KBM-7 (cell line): ENCODE measurements around the gene MMP20.
A peak's percentile ranks its signal among the peaks of the same experiment; 100 is the strongest.

Experiments
- DNase-seq: peaks from one replicate; pipeline ENCODE4 v3.0.0-alpha.2; 2015
- in situ Hi-C: fragments of 300-500 bp; cut with MboI; formaldehyde crosslinking; loops from 2 replicates; pipeline ENCODE4 v1.14.3; 2020; ENCODE audit warnings: low sequenced_read_pairs, low pct_unique_long_range_greater_than_20kb, mixed read lengths

Gene MMP20

DNA sequence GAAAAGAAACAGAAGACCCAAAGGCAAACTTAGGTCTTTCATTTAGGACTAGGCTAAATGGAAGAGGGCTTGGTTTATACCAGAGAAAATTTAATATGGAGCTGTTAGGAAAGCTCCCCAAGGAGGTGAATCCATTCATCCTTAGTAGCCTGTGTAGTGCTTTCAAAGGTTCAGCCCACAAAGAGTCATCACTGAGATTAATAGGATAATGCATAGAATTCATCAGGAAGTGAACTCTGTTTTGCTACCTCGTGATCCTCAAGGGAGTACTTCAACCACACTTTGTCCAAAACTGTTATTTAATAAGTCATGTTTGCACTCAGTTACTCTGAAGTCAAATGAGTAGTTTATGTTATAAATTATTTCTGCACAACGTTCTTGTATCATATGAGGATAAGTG is 51.3 kb downstream of the MMP20 start:
- no peak for DNase-seq
- in situ Hi-C loops = no loop called here

DNA sequence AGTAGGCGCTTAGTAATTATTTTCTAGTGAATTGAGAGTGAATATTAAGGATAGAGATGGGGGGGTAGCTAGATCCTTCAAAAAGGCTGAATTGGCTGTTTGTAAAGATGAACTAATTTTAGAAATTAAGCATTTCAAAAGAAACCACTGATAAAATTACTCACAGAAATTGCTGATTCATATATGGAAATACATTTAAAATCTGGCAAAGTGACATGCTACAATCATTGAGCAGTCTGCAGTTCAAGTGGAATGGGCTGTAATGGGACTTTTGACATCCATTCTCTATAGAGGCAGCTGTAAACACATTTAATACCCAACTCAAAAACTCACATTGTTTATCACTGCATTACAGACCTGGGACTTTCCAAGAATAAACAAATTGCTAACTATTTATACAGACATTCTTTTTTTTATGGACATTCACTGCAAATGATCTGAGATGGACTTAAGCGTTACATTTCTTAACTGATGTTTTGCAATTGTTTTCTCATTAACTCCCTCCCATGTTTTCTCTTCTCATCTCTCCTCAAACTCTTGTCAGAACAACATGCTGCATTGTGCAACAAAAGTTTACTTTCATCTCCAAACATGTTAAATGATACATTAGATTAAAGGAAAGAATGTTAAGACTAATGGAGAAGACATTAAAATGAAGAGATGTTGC is 52.4 kb downstream of the MMP20 start:
- in situ Hi-C loops = no loop called here
- no peak for DNase-seq

- in situ Hi-C loops = no loop called here
- DNase-seq = no peak
Observed at GRCh38 chr11:102568851-102569250, 56.3 kb downstream of the MMP20 start.

DNA sequence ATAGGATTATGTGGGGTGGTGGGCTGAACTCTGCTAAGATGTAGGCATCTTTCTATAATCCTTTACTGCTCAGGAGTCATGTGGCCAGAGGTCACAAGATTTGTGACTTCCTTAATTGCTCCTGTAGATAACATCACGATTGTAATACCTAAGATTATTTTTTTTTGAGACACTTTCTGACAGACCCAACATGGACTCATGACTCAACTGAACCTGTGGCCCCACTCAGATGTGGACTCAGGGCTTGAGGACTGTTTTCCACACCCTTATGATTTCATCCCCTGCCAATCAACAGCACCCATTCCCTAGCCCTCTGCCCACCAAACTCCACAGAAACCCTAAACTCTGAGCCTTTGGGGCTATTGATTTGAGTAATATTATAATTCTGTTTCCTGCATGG is 59.0 kb downstream of the MMP20 start:
- no peak for DNase-seq
- in situ Hi-C loops = no loop called here

DNA sequence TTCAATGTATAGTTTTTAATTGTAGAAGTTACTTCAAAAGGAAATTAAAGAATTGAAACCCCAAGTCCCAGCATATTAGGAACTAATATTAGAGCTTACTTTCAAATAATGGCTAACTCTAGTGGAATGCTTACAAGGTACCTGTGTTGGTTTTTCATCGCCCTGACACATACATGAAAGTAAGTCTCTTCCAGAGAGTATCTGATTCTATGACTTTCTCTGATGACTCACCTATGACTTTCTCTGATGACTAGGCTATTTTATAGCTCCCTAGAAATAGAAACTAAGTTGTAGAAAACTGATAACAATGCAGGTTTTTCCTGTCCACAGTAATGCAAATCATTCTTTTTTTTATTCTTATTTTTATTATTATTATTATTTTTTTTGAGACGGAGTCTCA is 61.0 kb downstream of the MMP20 start:
- in situ Hi-C loops = no loop called here
- DNase-seq = no peak

GRCh38 chr11:102561636-102562035 is 63.5 kb downstream of the MMP20 start:
- in situ Hi-C loops = no loop called here
- DNase-seq = no peak

DNA sequence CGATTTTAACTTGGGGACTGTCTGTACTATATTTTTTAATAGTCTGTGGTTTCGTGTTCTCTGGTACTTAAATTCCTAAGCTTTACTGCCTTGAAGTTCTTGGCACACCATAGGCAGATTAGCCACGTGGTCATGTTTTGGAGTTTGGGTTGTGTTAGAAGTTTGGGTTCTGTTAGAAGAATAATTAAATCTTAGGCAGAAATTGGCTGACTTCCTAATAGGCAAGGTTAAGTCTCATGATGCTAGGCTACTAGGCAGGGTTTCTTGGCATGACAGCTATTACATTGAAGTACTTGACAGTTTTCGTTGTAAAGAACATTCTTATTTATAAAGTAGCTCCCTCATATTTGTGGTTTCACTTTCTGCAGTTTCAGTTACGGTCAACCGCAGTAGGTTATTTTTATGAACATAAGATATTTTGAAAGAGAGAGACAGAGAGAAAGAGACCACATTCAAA is 64.5 kb downstream of the MMP20 start:
- in situ Hi-C loops = no loop called here
- DNase-seq = peak; percentile 53

- in situ Hi-C loops = no loop called here
- DNase-seq = no peak
Observed at GRCh38 chr11:102559839-102560238, 65.3 kb downstream of the MMP20 start.

DNA sequence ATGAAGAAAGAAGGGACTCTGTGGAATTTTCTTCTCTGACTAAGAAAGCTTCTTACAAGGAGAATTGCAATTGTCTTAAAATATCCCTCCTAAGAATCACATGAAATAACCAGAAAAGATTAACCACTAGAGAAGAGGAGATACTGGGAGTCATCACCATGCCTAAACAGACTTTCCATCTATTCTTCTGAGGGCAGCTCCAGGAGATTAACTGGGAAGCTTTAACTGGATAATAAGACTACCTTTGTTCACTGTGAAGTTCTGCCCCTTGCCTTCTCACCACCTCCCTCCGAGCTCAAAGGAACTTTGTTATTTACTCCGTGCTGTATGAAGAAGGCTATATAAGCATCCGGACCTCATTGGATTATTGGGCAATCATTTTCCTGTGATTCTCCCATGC is 70.0 kb downstream of the MMP20 start:
- in situ Hi-C loops = no loop called here
- DNase-seq = no peak

GRCh38 chr11:102553835-102554282 is 71.3 kb downstream of the MMP20 start:
- DNase-seq = no peak
- in situ Hi-C loops = no loop called here

- in situ Hi-C loops = no loop called here
- no peak for DNase-seq
Observed at GRCh38 chr11:102552447-102553194, 72.5 kb downstream of the MMP20 start.

DNA sequence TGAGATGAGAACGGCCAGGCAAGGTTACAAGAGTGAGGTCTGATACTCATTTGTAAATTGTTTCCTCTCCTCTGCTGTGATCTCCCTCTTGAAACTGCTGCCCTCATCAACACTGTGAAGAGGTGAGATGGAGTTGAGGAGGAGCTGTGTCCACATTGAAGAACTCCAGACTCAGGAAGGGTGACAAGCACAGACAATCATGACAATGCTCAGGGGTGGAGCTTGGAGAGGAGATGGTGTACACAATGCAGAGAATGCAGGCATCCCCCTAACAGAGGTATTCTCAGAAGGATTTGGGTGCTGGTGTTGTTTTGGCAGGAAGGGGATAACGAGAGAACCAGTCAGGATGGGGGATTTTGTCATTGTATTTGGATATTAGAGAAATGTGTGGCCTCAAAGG is 73.1 kb downstream of the MMP20 start:
- DNase-seq = no peak
- in situ Hi-C loops = no loop called here

GRCh38 chr11:102551169-102551781 is 73.9 kb downstream of the MMP20 start:
- in situ Hi-C loops = no loop called here

DNA sequence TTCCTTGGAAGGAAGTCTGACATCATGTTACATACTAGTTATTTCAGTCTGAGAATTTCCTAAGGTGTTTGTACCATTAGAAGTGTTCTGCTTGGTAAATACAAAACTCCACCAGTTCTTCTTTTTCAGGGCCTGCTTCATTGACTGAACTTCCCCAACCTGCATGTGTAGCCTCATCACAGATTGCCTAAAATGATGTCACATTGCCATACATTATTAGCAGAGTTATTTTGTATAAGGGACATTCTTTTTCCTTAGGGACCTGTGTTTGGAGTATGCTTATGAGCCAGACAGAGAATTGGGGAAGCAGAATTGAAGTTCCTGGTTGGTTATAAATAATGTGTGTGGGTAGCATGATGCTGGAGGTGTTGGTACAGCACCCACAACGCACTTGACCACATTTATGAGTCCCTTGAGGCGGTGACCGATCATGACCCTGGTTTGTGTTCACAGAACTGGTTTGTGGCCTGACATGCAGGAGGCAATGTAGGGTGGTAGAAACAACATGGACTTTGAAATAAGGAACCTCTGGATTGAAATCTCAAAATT is 78.1 kb downstream of the MMP20 start:
- peak; percentile 58 for DNase-seq
- in situ Hi-C loops = no loop called here

More at GRCh38 chr11:102551169-102551781, 73.9 kb downstream of the MMP20 start:
- DNase-seq = no peak

- no peak for DNase-seq
- in situ Hi-C loops = no loop called here
Observed at GRCh38 chr11:102546427-102546826, 78.7 kb downstream of the MMP20 start.

- in situ Hi-C loops = no loop called here
- no peak for DNase-seq
Observed at GRCh38 chr11:102545701-102546100, 79.4 kb downstream of the MMP20 start.

DNA sequence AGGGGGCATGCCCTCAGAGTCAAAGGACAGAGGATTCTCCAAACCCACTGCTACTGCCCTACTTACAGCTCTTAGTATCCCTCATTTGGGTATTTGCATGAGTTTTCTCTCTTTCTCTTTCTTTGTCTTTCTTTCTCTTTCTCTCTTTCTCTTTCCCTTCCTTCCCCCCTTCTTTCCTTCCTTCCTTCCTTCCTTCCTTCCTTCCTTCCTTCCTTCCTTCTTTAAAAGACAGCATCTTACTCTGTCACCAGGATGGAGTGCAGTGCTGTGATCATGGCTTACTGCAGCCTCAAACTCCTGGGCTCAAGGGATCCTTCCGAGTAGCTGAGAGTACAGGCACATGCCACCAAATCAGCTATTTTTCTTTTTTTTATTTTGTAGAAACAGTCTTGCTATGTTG is 80.5 kb downstream of the MMP20 start:
- in situ Hi-C loops = no loop called here
- DNase-seq = no peak

DNA sequence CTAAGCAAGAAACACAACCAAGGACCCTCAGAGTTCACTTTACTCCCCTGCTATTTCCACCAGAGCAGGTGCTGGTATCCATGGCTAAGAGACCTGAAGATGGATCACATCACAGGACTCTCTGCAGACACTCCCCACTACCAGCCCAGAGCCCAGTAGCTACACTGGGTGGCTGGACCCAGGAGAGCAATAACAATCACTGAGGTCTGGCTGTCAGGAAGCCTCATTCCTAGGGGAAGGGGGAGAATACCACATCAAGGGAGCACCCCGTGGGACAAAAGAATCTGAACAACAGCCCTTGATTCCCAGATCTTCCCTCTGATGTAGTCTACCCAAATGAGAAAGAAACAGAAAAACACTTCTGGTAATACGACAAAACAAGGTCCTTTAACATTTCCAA is 85.6 kb downstream of the MMP20 start:
- in situ Hi-C loops = no loop called here
- no peak for DNase-seq

DNA sequence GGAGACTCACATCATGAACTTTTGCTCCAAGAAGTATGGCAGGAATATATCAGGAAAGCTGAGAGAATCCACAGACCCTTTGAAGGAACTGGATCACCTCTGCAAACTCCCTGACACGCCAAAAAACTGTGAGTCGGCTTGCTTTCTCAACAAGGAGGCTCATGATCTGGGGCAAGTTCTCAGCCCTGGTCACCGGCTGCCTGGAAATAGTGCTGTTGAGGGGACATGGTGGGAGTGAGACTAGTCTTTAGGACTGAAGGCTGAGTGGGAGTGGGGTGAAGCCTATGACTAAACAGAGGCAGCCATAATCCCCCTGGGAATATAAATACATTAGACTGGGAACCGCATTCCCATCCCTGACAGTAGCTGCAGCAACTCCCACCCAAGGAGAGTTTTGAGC is 86.2 kb downstream of the MMP20 start:
- in situ Hi-C loops = no loop called here
- no peak for DNase-seq

DNA sequence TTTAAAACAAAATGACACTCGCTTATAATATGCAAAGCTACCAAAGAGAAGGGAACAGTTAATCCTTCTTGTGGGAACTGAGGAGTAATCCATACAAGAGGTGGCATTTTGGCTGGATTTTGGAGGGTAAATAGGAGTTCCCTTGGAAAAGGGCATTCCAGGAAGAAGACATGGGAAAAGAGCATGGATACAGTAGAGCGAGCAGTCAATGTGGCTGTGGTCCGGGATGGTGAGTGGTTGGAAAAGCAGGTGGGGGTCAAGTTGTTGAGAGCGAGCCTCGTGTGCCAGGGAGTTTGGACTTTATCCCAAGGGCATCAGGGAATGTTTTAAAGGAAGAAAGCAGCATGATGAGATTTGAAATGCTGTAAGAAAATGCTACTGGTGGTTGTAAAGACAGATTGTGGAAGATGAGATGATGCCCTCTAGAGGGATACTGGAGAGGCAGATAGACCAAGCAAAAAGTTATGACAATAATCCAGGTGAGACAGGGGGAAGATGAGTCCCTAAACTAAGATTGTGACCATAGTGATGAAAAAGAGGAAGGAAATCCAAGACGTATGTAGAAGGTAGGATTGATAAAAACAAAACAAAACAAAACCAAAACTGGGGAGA is 90.8 kb downstream of the MMP20 start:
- DNase-seq = no peak
- in situ Hi-C loops = no loop called here
